ENCODE data around the gene C10orf105. TPM values are rescaled to one million over a fixed set of nuclear protein-coding genes. Genes with fewer than 3 reads are reported as not detected.

C10orf105 gene
- total and polyA plus RNA-seq, 4 donors: 0.36 to 0.42 TPM; not detected in 2

DNA sequence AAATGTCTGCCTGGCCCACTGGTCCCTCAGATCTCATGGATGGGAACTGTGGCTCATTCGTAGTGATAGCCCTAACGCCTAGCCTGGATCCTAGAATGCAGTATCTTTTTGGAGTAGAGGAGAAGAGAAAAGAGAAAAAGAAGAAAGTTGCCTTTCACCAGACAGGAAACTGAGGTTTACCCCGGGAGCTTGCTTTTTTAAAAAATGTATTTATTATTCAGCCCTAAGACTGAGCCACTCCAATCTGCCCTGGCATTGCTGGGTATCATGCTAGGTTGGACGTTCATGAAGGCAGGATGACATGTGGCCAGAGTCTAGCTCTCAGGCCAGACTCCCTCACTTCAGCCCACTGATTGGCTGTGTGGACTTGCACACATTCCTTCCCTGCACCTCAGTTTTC, 21.5 kb upstream of the C10orf105 start:
- intact Hi-C loops (cut with DNase I): no loop called here
- no peaks in the 10 kb centered on the region for H3K36me3 ChIP-seq (ENCODE audit: control insufficient read depth in 1 of 2, insufficient read depth in 2 of 2, low read length in 1 of 2)
- ATAC-seq (ENCODE audit: low FRiP score): no peak
- DNase-seq: no peak
- no peaks in the 10 kb centered on the region for H3K27me3 ChIP-seq (ENCODE audit: control insufficient read depth in 1 of 2, insufficient read depth in 2 of 2, low read length in 1 of 2)
- no peak overlapping the region for H3K4me3 ChIP-seq (ENCODE audit: low read length in 2 of 2)
- no peak overlapping the region for H3K27ac ChIP-seq (ENCODE audit: low read depth in 1 of 2, low read length in 2 of 2)
- H3K4me1 ChIP-seq (ENCODE audit: control insufficient read depth in 1 of 2, insufficient read depth in 2 of 2, low read length in 2 of 2): no peaks in the 10 kb centered on the region
- 68 to 75% methylated on average over 4 of the region's 4 CpGs for WGBS, 2 donors
- H3K9me3 ChIP-seq (ENCODE audit: control insufficient read depth, low read length): peaks cover 4% of the 10 kb centered on the region

DNA sequence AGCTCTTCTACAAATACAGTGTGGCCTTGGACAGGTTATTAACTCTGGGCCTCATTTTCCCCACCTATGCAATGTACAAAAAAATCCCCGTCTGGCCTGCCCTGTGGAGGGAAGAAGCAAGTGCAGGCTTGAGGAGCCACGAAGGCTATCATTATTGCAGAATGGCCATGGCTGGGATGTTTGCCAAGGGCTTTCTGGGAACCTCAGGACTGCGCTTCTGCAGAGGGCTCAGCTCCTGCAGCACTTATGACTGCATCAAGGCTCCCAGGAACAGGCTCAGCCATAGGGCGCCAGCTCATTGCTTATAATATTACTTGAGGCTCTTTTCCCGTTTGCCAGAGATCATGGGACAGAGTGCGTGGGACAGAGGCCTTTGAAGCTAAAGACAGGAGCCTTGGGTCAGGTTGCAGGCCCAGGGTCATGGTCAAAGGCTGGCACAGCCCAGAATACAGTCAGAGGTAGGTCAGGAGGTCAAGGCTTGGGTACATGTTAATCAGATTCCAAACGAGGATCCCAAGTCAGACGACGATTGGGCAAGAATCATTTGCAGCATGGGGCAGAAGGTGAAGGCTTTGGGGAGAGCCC, 20.6 kb upstream of the C10orf105 start:
- DNase-seq: peak in 1 of 2 donors; percentile 87
- H3K36me3 ChIP-seq (ENCODE audit: control insufficient read depth in 1 of 2, insufficient read depth in 2 of 2, low read length in 1 of 2): no peaks in the 10 kb centered on the region
- H3K4me1 ChIP-seq (ENCODE audit: control insufficient read depth in 1 of 2, insufficient read depth in 2 of 2, low read length in 2 of 2): no peaks in the 10 kb centered on the region
- H3K9me3 ChIP-seq (ENCODE audit: control insufficient read depth, low read length): peaks cover 4% of the 10 kb centered on the region
- no peak overlapping the region for H3K4me3 ChIP-seq (ENCODE audit: low read length in 2 of 2)
- H3K27ac ChIP-seq (ENCODE audit: low read depth in 1 of 2, low read length in 2 of 2): no peak overlapping the region
- 57 to 69% methylated on average over 9 of the region's 9 CpGs for WGBS, 2 donors
- no peak for ATAC-seq (ENCODE audit: low FRiP score)
- intact Hi-C loops (cut with DNase I): no loop called here
- H3K27me3 ChIP-seq (ENCODE audit: control insufficient read depth in 1 of 2, insufficient read depth in 2 of 2, low read length in 1 of 2): no peaks in the 10 kb centered on the region

- peaks cover 4% of the 10 kb centered on the region for H3K9me3 ChIP-seq (ENCODE audit: control insufficient read depth, low read length)
- H3K4me3 ChIP-seq (ENCODE audit: low read length in 2 of 2): no peak overlapping the region
- DNase-seq (no peak), ATAC-seq (ENCODE audit: low FRiP score) (no peak)
- no peak overlapping the region for H3K27ac ChIP-seq (ENCODE audit: low read depth in 1 of 2, low read length in 2 of 2)
- H3K4me1 ChIP-seq (ENCODE audit: control insufficient read depth in 1 of 2, insufficient read depth in 2 of 2, low read length in 2 of 2): no peaks in the 10 kb centered on the region
- no peaks in the 10 kb centered on the region for H3K36me3 ChIP-seq (ENCODE audit: control insufficient read depth in 1 of 2, insufficient read depth in 2 of 2, low read length in 1 of 2)
- intact Hi-C loops (cut with DNase I): no loop called here
- 94% methylated on average over 8 of the region's 8 CpGs for WGBS, 2 donors
- H3K27me3 ChIP-seq (ENCODE audit: control insufficient read depth in 1 of 2, insufficient read depth in 2 of 2, low read length in 1 of 2): no peaks in the 10 kb centered on the region
Measured at GRCh38 chr10:71739358-71739900, 19.9 kb upstream of the C10orf105 start.

GRCh38 chr10:71737834-71738197, 18.2 kb upstream of the C10orf105 start:
- no peak overlapping the region for H3K27ac ChIP-seq (ENCODE audit: low read depth in 1 of 2, low read length in 2 of 2)
- H3K36me3 ChIP-seq (ENCODE audit: control insufficient read depth in 1 of 2, insufficient read depth in 2 of 2, low read length in 1 of 2): no peaks in the 10 kb centered on the region
- intact Hi-C loops (cut with DNase I): no loop called here
- H3K4me1 ChIP-seq (ENCODE audit: control insufficient read depth in 1 of 2, insufficient read depth in 2 of 2, low read length in 2 of 2): no peaks in the 10 kb centered on the region
- H3K27me3 ChIP-seq (ENCODE audit: control insufficient read depth in 1 of 2, insufficient read depth in 2 of 2, low read length in 1 of 2): no peaks in the 10 kb centered on the region
- H3K4me3 ChIP-seq (ENCODE audit: low read length in 2 of 2): no peak overlapping the region
- WGBS, 2 donors: 84 to 87% methylated on average over 3 of the region's 3 CpGs
- DNase-seq (no peak), ATAC-seq (ENCODE audit: low FRiP score) (no peak)
- peaks cover 4% of the 10 kb centered on the region for H3K9me3 ChIP-seq (ENCODE audit: control insufficient read depth, low read length)

GRCh38 chr10:71737001-71737833, 17.6 kb upstream of the C10orf105 start:
- H3K27me3 ChIP-seq (ENCODE audit: control insufficient read depth in 1 of 2, insufficient read depth in 2 of 2, low read length in 1 of 2): no peaks in the 10 kb centered on the region
- no peaks in the 10 kb centered on the region for H3K36me3 ChIP-seq (ENCODE audit: control insufficient read depth in 1 of 2, insufficient read depth in 2 of 2, low read length in 1 of 2)
- intact Hi-C loops (cut with DNase I): no loop called here
- DNase-seq: no peak
- H3K4me3 ChIP-seq (ENCODE audit: low read length in 2 of 2): no peak overlapping the region
- H3K27ac ChIP-seq (ENCODE audit: low read depth in 1 of 2, low read length in 2 of 2): no peak overlapping the region
- no peak for ATAC-seq (ENCODE audit: low FRiP score)
- H3K9me3 ChIP-seq (ENCODE audit: control insufficient read depth, low read length): peaks cover under 1% of the 10 kb centered on the region
- WGBS, 2 donors: 87 to 89% methylated on average over 12 of the region's 12 CpGs
- no peaks in the 10 kb centered on the region for H3K4me1 ChIP-seq (ENCODE audit: control insufficient read depth in 1 of 2, insufficient read depth in 2 of 2, low read length in 2 of 2)

GRCh38 chr10:71736570-71736952, 17.0 kb upstream of the C10orf105 start:
- WGBS, 2 donors: 93% methylated on average over 2 of the region's 2 CpGs
- no peaks in the 10 kb centered on the region for H3K27me3 ChIP-seq (ENCODE audit: control insufficient read depth in 1 of 2, insufficient read depth in 2 of 2, low read length in 1 of 2)
- no peak for ATAC-seq (ENCODE audit: low FRiP score)
- no peaks in the 10 kb centered on the region for H3K9me3 ChIP-seq (ENCODE audit: control insufficient read depth, low read length)
- H3K27ac ChIP-seq (ENCODE audit: low read depth in 1 of 2, low read length in 2 of 2): no peak overlapping the region
- intact Hi-C loops (cut with DNase I): no loop called here
- H3K4me1 ChIP-seq (ENCODE audit: control insufficient read depth in 1 of 2, insufficient read depth in 2 of 2, low read length in 2 of 2): no peaks in the 10 kb centered on the region
- DNase-seq: no peak
- no peak overlapping the region for H3K4me3 ChIP-seq (ENCODE audit: low read length in 2 of 2)
- no peaks in the 10 kb centered on the region for H3K36me3 ChIP-seq (ENCODE audit: control insufficient read depth in 1 of 2, insufficient read depth in 2 of 2, low read length in 1 of 2)

- peak in 1 of 2 donors; percentile 58 for DNase-seq
Measured at GRCh38 chr10:71735709-71736569, 16.4 kb upstream of the C10orf105 start.

DNA sequence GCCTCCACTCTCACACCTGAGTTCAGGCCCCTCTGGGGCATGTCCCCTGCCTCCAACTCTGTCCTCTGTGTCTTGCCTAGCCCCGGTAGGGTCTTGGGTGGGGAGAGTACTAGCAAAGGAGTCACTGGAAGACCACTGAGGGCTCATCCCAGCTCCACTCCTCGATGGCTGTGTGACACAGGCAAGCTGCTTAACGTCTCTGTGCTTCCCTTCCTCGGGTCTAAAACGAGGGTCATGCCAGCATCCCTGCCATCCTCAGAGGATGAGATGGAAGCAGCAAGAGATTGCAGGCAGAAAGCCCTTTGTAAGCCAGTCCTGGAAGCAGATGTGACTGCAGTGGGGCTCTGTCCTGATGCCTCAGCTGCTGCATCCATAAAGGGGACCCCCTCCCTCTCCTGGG, 15.2 kb upstream of the C10orf105 start:
- no peak for DNase-seq
- Histone ChIP-seq H3K36me3 (ENCODE audit: control insufficient read depth in 1 of 2, insufficient read depth in 2 of 2, low read length in 1 of 2) (no peaks in the 10 kb centered on the region), H3K4me3 (ENCODE audit: low read length in 2 of 2) (no peak overlapping the region), H3K27ac (ENCODE audit: low read depth in 1 of 2, low read length in 2 of 2) (no peak overlapping the region), H3K27me3 (ENCODE audit: control insufficient read depth in 1 of 2, insufficient read depth in 2 of 2, low read length in 1 of 2) (no peaks in the 10 kb centered on the region), H3K9me3 (ENCODE audit: control insufficient read depth, low read length) (no peaks in the 10 kb centered on the region), H3K4me1 (ENCODE audit: control insufficient read depth in 1 of 2, insufficient read depth in 2 of 2, low read length in 2 of 2) (no peaks in the 10 kb centered on the region)
- intact Hi-C loops (cut with DNase I): no loop called here
- ATAC-seq (ENCODE audit: low FRiP score): no peak
- WGBS, 2 donors: 86 to 89% methylated on average over 5 of the region's 5 CpGs

More at GRCh38 chr10:71735709-71736569, 16.4 kb upstream of the C10orf105 start:
- WGBS, 2 donors: 92 to 94% methylated on average over 16 of the region's 16 CpGs
- Histone ChIP-seq H3K4me1 (ENCODE audit: control insufficient read depth in 1 of 2, insufficient read depth in 2 of 2, low read length in 2 of 2) (no peaks in the 10 kb centered on the region), H3K36me3 (ENCODE audit: control insufficient read depth in 1 of 2, insufficient read depth in 2 of 2, low read length in 1 of 2) (no peaks in the 10 kb centered on the region), H3K27me3 (ENCODE audit: control insufficient read depth in 1 of 2, insufficient read depth in 2 of 2, low read length in 1 of 2) (no peaks in the 10 kb centered on the region), H3K9me3 (ENCODE audit: control insufficient read depth, low read length) (no peaks in the 10 kb centered on the region), H3K4me3 (ENCODE audit: low read length in 2 of 2) (no peak overlapping the region), H3K27ac (ENCODE audit: low read depth in 1 of 2, low read length in 2 of 2) (no peak overlapping the region)
- no peak for ATAC-seq (ENCODE audit: low FRiP score)
- intact Hi-C loops (cut with DNase I): no loop called here
